HG03378 (cell line): ENCODE results near the gene LINS1.
"Not testable (repeated sequence)": the region's sequence is repeated elsewhere in the genome, so short reads cannot be mapped to it uniquely, and the experiment has no call there.

Experiments used
- ATAC-seq: cut with Tn5 transposase; IDR thresholded peaks from one replicate; pipeline ENCODE4 v1.9.1; 2021; ENCODE audit warnings: mild to moderate bottlenecking, moderate library complexity; ENCODE audit not compliant: unreplicated experiment

Gene LINS1

DNA sequence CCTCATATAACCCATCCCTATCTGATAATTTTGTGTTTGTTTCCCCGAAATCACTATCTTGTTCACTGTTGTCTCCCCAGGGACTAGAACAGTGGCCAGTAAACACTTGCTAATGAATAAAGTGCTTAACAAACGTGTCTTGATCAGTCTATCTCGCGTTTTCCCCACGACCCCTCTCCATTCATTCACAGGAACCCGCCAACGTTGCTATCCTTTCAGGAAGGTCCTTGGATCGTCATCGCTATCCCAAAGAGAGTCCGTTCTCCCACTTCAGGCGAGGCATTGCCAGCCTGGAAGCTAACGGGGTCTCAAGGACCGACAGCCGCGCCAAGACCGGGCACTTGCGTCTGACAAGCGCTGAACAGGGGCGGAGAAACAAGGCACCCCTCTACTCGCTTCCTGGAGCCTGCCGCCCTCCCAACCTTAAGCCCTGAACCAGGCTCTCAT lies 344 bp downstream of the LINS1 start:
- ATAC-seq, result no peak

GRCh38 chr15:100601163-100601562 lies 821 bp downstream of the LINS1 start:
- ATAC-seq, result no peak

GRCh38 chr15:100598655-100599054 lies 3.3 kb downstream of the LINS1 start:
- no peak for ATAC-seq

DNA sequence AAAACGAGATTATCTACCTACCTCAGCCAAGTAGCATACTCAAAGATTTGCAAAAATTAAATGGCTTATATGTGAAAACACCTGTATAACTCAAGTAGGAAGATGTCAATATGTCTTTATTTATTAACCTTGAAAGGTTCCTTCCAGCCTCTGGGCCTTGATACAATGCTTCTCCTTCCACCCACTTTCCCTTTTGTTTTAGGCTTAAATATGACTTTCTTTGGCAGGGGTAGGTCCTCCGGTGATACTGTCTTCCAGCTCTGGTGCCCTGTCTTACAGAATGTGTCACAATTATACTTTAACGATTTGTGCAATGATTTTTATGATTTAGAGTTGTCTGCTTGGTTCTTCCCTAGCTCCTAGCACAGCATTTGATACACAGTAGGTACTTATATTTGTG lies 4.1 kb downstream of the LINS1 start:
- ATAC-seq, result no peak

DNA sequence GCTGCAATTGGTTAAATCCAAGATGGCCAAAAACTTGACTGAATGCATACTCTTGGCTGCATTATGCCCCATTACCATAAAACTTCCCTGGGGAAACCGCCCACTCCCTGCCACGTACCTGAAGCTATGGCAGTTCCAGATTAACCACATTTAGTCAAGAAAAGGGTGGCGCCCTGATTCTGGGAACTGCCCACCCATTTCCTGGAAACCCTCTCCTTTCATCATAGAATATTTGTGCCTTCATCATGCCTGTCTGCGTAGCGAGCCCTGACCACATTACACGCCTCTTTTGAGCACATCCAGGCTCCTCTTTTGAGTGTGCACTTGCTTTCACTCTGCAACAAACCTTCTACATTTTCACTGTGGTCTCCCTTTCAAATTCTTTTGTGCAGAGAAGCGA lies 5.2 kb downstream of the LINS1 start:
- ATAC-seq, result peak; percentile 75

DNA sequence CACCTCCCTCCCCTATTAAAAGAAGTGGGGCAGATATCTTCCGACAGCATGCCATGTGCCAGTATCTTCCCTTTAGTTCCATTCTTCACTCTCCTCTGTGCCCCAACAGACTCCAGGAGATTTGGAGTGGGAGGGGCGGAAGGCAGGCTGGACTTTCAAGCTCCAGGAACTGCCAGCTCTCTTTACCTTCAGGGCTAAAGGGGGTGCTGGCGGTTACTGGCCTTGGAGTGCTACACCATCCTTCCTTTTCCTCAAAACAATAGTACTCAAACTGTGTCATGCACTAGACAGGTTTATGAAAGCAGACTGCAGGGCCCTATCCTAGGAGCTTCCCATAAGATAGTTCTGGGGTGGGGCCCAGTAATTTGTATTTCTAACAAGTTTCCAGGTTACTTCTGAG lies 6.0 kb downstream of the LINS1 start:
- no peak for ATAC-seq

DNA sequence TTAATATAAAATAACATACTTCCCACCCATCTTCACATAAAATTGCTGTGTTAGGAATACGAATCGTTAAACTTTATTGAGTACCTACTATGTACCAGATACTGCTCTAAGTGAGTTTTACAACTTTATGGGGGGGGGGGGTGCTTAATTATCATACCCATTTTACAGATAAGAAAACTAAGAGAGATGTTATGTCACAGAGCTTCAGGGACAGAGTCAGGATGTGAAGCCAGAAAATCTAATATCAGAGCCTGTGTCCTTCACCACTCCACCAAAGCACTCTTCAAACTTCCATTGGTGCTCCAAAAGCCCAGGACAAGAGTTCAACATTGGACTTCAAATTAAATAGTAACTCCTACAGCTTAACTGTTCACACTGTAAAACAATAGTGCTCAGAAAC lies 8.6 kb downstream of the LINS1 start:
- ATAC-seq, result no peak

GRCh38 chr15:100592898-100593297 lies 9.1 kb downstream of the LINS1 start:
- no peak for ATAC-seq

GRCh38 chr15:100591835-100592234 lies 10.1 kb downstream of the LINS1 start:
- no peak for ATAC-seq

DNA sequence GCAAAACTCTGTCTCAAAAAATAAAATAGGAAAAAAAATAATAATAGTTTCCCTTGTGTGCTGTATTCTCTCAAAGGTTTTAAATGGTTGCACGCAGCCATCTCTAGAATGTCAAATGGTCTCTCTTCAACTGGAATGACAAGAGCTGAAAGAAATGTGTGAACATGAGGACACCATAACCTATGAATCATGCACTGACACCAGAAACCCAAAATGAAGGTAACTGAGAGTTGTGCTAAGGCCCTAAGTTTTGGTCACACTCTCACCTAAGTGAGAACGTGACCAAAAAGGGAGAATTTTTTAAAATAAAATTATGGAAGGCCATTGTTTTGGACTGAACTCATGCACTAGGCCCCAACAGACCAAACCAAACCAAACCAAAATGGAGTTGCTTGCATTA lies 10.8 kb downstream of the LINS1 start:
- not testable (repeated sequence) for ATAC-seq

- ATAC-seq, result no peak
These were observed 13.2 kb downstream of the LINS1 start for GRCh38 chr15:100588638-100589242.

DNA sequence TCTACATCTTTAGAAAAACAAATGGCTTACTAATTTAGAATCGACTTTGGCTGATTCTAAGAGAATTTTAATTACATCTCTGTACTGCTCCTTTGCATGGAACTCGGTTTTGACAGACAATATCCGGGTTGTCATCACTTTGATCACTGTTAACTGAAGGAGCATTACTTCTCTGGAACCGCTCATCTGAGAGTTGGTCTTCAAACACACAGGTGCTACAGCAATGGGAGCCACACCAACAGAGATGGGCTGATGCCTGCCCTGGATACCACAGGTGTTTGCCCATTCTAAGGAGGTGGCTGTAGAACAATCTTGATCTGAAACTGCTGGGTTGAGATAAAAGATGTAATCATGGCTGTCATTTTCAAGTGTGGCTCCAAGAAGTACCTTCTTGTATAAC lies 21.6 kb downstream of the LINS1 start:
- ATAC-seq, result no peak

- no peak for ATAC-seq
These were observed 28.5 kb downstream of the LINS1 start for GRCh38 chr15:100573526-100573925.

DNA sequence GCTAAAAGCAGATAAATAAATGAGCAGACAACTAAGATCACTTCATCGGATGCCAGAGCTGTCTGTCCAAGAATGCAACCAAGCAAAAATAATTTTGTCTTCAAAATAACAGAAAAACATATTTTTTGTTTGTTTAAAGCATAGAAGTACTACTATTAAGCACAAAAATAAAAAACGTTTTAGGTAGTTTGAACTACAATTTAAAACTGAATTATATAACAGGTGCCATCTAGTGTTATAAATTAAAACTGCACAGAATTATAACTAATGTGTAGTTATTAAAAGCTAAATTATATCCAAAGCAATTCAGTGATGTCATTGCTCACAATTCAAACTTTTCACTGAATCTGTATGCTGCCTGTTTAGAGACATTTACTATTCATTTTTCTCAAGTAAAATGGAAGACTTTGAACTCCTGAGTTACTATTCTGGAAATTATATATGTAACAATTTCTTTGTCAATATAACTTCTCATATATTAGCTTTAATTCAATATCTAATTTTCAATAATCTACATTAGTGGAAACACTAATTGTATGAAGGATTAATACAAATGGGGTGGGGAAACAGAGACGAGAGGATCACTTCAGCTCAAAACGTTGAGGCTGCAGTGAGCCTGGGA lies 29.5 kb downstream of the LINS1 start:
- ATAC-seq, result no peak

DNA sequence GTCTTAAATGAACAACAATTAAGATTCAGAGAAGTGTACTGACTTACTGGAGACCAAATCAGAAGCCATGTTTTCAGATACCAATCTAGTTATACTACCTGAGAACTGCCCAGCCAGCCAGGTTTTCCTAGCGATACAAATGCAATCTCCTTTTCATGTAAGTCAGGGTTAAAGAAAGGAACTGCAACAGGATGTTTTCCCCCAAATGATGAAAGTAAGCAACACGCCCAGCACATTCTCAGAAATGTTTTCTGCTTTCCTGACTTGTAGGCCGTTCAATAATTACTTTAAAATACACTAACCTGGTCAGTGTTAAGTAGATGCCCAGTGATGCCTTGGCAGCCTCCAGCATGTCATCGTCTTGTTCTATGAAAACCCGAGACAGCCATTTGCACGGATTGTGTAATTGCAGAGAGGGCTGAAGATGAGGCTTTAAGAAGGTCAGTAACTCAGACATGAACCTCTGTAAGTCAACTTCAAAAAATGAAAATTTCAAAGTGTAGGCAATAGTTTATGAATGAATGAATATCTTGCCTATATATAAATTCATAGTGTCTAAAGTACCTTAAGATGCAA lies 30.3 kb downstream of the LINS1 start:
- no peak for ATAC-seq

DNA sequence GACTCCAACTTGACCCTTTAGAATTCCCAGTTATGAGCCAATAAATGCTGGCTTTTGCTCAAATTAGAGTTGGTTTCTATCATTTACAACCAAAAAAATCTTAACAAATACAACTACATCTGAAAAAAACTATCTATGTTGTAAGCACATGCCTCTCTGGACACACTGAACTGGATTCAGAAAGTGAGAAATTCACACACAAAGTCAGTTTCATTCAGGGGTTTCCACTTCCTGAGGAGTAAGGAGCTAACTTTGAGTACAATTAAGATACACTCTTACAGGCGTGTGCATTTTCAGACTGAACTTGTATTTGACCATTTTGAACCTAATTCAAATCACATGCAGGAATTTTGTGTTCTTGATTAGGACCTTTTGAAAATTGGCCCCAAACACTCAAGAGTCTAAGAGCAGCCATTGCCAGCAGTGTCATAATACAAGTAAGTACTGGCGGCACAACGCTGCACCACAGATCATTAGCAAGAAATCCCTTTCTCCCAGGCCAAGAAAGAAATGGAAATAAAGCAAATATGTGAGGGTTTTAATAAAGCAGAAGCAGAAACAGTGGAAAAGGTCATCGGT lies 31.2 kb downstream of the LINS1 start:
- ATAC-seq, result no peak

GRCh38 chr15:100570275-100570674 lies 31.7 kb downstream of the LINS1 start:
- ATAC-seq, result no peak

DNA sequence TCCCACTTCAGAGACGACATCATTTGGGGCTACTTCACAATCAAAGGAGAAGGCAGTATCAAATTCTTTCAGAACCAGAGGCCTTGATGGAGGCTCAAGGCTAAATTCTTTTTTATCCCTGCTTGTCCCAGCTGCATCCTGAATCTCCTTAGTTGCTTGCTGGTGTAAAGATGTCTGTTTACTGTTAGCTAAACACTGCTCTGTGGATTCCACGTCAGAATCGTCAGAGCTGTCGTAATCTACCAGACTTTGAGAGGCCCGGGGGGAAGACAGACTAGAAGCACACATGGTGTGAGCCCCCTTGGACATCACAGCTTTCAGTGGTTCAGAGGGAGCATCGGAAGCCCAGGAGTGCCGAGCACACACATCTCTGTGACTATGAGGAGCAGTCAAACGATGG lies 32.6 kb downstream of the LINS1 start:
- ATAC-seq, result no peak

- no peak for ATAC-seq
These were observed 34.9 kb downstream of the LINS1 start for GRCh38 chr15:100566850-100567628.

DNA sequence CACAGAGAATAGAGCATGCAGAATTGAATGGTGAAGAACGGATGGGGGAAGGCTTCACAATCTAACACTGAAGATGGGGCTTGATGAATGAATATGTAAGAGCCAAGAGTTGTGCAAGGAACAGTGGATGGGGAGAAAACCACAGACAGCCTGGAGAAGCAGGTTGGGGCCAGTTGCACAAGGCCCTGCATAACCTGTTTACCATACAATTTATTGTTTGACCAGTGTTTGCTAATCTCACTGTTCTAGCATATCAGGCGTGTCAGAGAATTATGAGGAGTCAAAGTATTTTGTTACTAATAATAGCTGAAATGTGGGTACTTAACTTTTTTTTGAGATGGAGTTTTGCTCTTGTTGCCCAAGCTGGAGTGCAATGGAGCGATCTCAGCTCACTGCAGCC lies 36.4 kb downstream of the LINS1 start:
- ATAC-seq, result no peak

- no peak for ATAC-seq
These were observed 41.7 kb downstream of the LINS1 start for GRCh38 chr15:100560323-100560722.
